Adipocyte (in vitro differentiated cells): ENCODE data around the gene CHCHD6.
A peak's percentile ranks its signal among the peaks of the same experiment; 100 is the strongest.

ENCODE experiments used
- DNase-seq: peaks from one replicate; pipeline ENCODE4 v3.0.0-alpha.2; 2015; ENCODE audit warnings: low read depth
- H3K27me3 ChIP-seq: replicated peaks from 2 replicates; pipeline ENCODE4 v1.7.0; 2013; ENCODE audit warnings: mild to moderate bottlenecking, low read length, moderate library complexity; ENCODE audit not compliant: control insufficient read depth, insufficient read depth
- H3K36me3 ChIP-seq: 2 replicates; pipeline ENCODE4 v1.7.0; 2013; ENCODE audit warnings: low read length, mild to moderate bottlenecking, moderate library complexity; ENCODE audit not compliant: control insufficient read depth, insufficient read depth, severe bottlenecking
- H3K4me1 ChIP-seq: 2 replicates; pipeline ENCODE4 v1.7.0; 2013; ENCODE audit warnings: mild to moderate bottlenecking, low read length, moderate library complexity; ENCODE audit not compliant: control insufficient read depth, insufficient read depth
- H3K4me3 ChIP-seq: 2 replicates; pipeline ENCODE4 v1.7.0; 2013; ENCODE audit warnings: mild to moderate bottlenecking, low read length, moderate library complexity
- H3K9ac ChIP-seq: 2 replicates; pipeline ENCODE4 v1.7.0; 2013; ENCODE audit warnings: mild to moderate bottlenecking, low read length, moderate library complexity
- H3K9me3 ChIP-seq: 2 replicates; pipeline ENCODE4 v1.7.0; 2013; ENCODE audit warnings: mild to moderate bottlenecking, low read length, moderate library complexity; ENCODE audit not compliant: control insufficient read depth

CHCHD6 gene

GRCh38 chr3:126732281-126733060, 28.4 kb downstream of the CHCHD6 start:
- Histone ChIP-seq H3K4me3 (no peak overlapping the region), H3K36me3 (no peaks in the 10 kb centered on the region), H3K9me3 (no peaks in the 10 kb centered on the region), H3K27me3 (no peaks in the 10 kb centered on the region), H3K9ac (no peak overlapping the region), H3K4me1 (no peaks in the 10 kb centered on the region)
- no peak for DNase-seq

DNA sequence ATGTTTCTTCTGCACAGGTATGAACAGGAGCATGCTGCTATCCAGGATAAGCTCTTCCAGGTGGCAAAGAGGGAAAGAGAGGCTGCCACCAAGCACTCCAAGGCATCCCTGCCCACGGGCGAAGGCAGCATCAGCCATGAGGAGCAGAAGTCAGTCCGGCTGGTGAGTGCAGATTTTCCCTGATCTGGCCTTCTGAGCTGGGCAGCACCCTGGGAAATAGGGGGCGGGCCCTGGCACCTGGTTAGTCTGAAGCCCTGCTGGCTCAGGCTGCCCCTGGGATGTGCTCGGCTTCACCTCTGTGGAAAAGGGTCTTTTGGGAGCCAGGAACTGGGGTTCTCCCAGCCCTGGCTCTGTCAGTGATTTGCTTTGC, 29.0 kb downstream of the CHCHD6 start:
- H3K36me3 ChIP-seq: no peaks in the 10 kb centered on the region
- H3K4me1 ChIP-seq: no peaks in the 10 kb centered on the region

GRCh38 chr3:126734106-126734723, 30.2 kb downstream of the CHCHD6 start:
- Histone ChIP-seq H3K4me1 (no peaks in the 10 kb centered on the region), H3K4me3 (no peak overlapping the region), H3K9me3 (no peaks in the 10 kb centered on the region), H3K9ac (no peak overlapping the region), H3K36me3 (no peaks in the 10 kb centered on the region), H3K27me3 (no peaks in the 10 kb centered on the region)
- no peak for DNase-seq

More for the DNA sequence above, 29.0 kb downstream of the CHCHD6 start:
- Histone ChIP-seq H3K4me3 (no peak overlapping the region), H3K27me3 (no peaks in the 10 kb centered on the region), H3K9ac (no peak overlapping the region), H3K9me3 (no peaks in the 10 kb centered on the region)
- DNase-seq: no peak

DNA sequence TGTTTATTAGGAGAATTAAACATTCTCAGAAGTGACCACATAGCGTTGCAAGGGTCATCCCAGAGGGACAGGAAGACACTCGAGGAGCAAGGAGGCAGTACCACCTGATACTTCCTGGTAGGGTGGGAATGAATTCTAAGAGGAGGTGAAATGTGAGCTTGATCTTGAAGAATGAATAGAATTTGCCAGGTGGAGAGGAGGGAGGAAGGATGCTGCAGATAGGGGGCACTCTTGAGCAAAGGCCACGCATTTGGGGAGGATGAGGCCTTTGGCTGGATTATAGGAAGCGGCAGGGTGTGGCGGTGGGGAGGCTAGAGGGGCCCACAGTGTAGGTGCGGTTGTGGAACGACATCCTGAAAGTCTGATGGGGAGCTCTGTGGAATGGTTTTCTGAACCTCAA, 33.5 kb downstream of the CHCHD6 start:
- H3K9me3 ChIP-seq: peaks cover 8% of the 10 kb centered on the region
- H3K36me3 ChIP-seq: no peaks in the 10 kb centered on the region
- H3K4me3 ChIP-seq: no peak overlapping the region
- DNase-seq: no peak
- H3K9ac ChIP-seq: no peak overlapping the region
- H3K27me3 ChIP-seq: no peaks in the 10 kb centered on the region
- no peaks in the 10 kb centered on the region for H3K4me1 ChIP-seq

DNA sequence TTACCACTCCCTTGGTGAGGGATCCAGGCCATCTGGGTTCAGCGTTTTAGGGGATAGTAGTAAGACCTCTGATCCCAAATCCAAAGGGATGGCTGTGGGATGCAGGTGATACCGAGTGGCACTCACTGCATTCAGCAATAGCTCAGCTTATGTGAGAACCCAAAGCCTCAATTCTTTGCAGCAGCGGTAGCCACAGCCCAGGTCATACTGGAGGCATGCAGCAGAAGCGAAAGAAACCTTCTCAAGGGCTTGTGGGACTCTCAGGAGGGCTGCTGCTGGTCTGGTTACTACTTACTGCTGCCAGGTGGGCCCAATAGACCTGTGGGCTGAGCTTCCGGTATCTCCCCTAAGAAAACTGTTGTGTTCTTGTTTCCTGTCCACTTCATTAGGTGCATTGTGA, 38.0 kb downstream of the CHCHD6 start:
- peaks cover 8% of the 10 kb centered on the region for H3K9me3 ChIP-seq
- no peaks in the 10 kb centered on the region for H3K36me3 ChIP-seq
- H3K4me1 ChIP-seq: no peaks in the 10 kb centered on the region
- DNase-seq: no peak
- H3K27me3 ChIP-seq: no peaks in the 10 kb centered on the region
- no peak overlapping the region for H3K9ac ChIP-seq
- H3K4me3 ChIP-seq: no peak overlapping the region

DNA sequence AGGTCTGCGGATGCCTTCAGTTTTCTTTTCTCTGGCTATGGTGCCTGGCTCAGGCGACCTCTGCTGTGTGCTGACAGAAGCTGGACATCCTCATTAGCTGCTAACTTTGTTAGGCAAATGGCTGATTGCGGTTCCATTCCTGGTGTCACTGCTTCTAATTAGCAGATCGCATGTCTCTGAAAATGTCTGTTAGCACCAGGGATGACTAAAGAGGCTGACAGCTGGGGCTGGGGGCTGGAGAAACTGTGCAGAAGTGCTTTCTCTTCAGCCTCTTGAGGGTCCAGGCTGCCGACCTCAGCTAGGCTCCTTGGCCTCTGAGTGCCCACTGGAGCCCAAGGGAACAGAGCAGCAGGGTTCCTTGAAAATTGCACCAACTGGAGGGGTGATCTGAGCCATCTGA, 39.3 kb downstream of the CHCHD6 start:
- Histone ChIP-seq H3K4me3 (no peak overlapping the region), H3K4me1 (no peaks in the 10 kb centered on the region), H3K36me3 (no peaks in the 10 kb centered on the region), H3K27me3 (no peaks in the 10 kb centered on the region), H3K9ac (no peak overlapping the region), H3K9me3 (peaks cover 8% of the 10 kb centered on the region)
- DNase-seq: no peak

DNA sequence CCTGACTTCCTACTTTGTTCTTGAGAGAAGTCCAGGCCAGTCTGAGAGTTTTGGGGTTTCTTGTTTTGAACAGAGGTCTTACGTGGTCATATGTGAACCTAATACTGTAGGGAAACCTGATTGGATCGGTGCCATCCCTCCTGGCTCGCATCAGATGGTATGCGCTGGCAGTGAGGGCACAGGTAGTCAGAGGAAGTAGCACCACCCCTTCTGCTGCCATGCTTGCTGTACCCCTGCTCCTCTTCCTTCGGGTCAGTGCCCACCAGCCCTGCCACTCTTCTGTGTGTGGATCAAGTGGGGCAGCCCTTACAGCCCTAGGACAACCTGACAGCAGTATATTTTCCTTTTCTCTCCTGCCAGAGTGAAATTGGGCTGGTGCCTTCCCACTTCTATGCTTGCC, 39.7 kb downstream of the CHCHD6 start:
- Histone ChIP-seq H3K9ac (no peak overlapping the region), H3K4me3 (no peak overlapping the region), H3K9me3 (peaks cover 8% of the 10 kb centered on the region), H3K27me3 (no peaks in the 10 kb centered on the region), H3K4me1 (no peaks in the 10 kb centered on the region), H3K36me3 (no peaks in the 10 kb centered on the region)
- DNase-seq: no peak

DNA sequence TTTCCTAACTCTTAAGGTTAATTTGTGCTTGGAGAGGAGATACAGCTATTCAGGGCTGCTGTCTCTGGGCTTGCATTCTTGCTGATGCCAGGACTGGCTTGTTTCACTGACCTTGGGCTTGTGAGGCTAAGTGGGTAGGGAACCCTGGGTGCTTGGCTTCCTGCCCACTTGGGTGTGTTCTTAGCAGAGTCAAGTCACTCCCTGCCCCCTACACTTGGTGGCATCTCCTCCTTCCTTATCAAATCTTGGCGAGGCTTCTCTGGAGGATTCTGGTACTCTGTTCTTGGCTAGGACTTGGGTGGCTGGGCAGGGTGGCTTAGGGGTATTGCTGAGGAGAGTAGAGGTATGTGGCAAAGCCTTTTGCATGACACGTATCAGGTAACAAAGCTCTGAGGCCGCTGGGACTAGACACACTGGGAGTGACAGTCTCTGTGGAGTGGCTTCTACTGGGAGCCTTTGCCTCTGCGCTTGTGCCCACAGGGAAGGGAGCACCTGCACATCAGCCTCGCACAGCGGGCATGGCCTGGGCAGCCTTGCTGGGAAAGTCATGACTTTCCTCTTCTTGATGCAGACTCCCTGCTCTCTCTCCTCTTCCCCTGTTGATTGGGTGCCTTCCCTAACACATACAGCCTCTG, 41.8 kb downstream of the CHCHD6 start:
- Histone ChIP-seq H3K9me3 (no peaks in the 10 kb centered on the region), H3K4me3 (no peak overlapping the region), H3K9ac (no peak overlapping the region), H3K27me3 (no peaks in the 10 kb centered on the region), H3K36me3 (no peaks in the 10 kb centered on the region), H3K4me1 (no peaks in the 10 kb centered on the region)
- no peak for DNase-seq

- peak; percentile 55 for DNase-seq
- H3K27me3 ChIP-seq: no peaks in the 10 kb centered on the region
- no peak overlapping the region for H3K9ac ChIP-seq
- H3K36me3 ChIP-seq: no peaks in the 10 kb centered on the region
- no peaks in the 10 kb centered on the region for H3K4me1 ChIP-seq
- no peaks in the 10 kb centered on the region for H3K9me3 ChIP-seq
- no peak overlapping the region for H3K4me3 ChIP-seq
These were observed 42.5 kb downstream of the CHCHD6 start for GRCh38 chr3:126746395-126747177.

DNA sequence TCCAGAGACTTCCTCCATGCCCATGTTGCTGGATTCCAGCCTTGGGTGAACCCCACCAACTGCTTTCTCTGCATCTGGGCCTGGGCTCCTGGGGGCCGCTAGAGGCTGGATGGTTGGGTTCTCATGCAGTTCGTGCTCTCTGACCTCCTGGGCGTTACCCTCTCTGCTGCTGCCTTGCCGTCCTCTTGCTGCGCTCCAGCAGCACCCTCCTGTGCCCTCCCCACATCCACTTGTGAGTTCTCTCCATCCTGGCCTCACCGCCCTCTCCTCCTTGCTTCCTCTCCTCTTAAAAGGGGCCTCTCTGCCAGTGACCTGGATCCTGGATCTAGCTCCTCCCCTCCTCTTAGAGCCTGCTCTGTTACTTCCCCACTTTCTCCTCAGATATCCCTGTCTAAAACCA, 43.7 kb downstream of the CHCHD6 start:
- no peaks in the 10 kb centered on the region for H3K4me1 ChIP-seq
- no peaks in the 10 kb centered on the region for H3K27me3 ChIP-seq
- DNase-seq: no peak
- H3K9me3 ChIP-seq: no peaks in the 10 kb centered on the region
- no peak overlapping the region for H3K4me3 ChIP-seq
- H3K36me3 ChIP-seq: no peaks in the 10 kb centered on the region
- no peak overlapping the region for H3K9ac ChIP-seq
